ENCODE data around the gene PBX2. TPM values are rescaled to one million over a fixed set of nuclear protein-coding genes. Genes with fewer than 3 reads are reported as not detected.

The PBX2 gene
- total RNA-seq, 1 experiment from 2014 or later, result 51.7 TPM

DNA sequence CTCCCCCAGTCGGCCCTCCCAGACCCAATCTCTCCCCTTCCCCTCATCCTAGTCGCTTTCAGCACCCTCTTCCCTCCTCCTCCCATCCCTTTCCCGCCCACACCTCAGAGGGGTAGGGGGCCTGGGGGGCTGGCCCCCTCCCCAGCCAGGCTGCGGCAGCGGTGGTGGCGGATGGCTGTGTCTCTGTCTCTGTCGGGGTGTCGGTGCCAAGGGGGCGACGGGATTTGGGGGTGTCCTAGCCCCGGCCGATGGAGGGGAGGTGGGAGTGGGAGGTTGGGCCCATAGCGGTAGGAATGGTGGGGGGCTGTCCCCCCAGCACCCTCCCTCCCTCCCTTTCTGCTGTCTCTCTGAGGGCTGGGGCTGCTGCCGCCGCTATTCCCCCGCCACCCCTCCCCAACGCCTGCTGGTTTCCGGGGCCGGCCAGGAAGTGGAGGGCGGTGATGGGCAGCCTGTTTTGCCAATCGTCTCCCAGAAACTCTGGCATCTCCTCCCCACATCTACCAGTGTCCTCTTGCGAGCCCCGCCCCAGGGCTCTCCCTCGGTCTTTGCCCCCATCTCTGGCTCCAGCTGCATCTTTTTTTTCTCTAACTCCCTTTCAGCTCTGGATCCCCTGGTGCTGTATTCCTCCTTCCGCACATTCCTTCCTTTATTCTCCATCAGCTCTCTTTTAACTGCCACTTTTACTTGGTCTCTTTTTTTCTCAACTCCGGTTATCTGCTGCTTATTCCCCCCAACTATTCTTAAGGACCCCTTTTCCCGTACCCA is 14.1 kb downstream of the PBX2 start, which contains the start of gene AGPAT1:
Gene AGPAT1, minus strand, starts transcription at position 374 of the 765 bp plus-strand sequence. CDS start 4,588 bp downstream, outside the sequence.
- peak within 1 kb of the TSS; percentile 98 for H3K9ac ChIP-seq (ENCODE audit: low read length)
- peak within 1 kb of the TSS; percentile 79 for H3K4me2 ChIP-seq (ENCODE audit: low read depth, low read length, poor library complexity, severe bottlenecking)
- H3K9me2 ChIP-seq (replicated peaks; ENCODE audit: insufficient read depth, low read length), result no peaks in the 10 kb centered on the region
- H3K27ac ChIP-seq (ENCODE audit: low read length), result peak within 1 kb of the TSS; percentile 66
- H4K20me1 ChIP-seq (ENCODE audit: insufficient read depth, low read depth, low read length), result no peaks in the 10 kb centered on the region
- H3K9me3 ChIP-seq (ENCODE audit: low read length), result no peaks in the 10 kb centered on the region
- H3K36me3 ChIP-seq (ENCODE audit: insufficient read depth, low read length), result no peaks in the 10 kb centered on the region; the same call in 1 of the 2 replicates
- H3K79me2 ChIP-seq (ENCODE audit: low read length), result peaks cover 61% of the 10 kb centered on the region
- peaks cover 51% of the 10 kb centered on the region for H3K4me1 ChIP-seq (ENCODE audit: low read length)
- DNase-seq, result peak; percentile 98
- H3K4me3 ChIP-seq (ENCODE audit: low read length), result peak within 1 kb of the TSS; percentile 94
- no peaks in the 10 kb centered on the region for H3K27me3 ChIP-seq (ENCODE audit: low read length)
- no peak within 1 kb of the TSS for H2AFZ ChIP-seq (ENCODE audit: low read length)

DNA sequence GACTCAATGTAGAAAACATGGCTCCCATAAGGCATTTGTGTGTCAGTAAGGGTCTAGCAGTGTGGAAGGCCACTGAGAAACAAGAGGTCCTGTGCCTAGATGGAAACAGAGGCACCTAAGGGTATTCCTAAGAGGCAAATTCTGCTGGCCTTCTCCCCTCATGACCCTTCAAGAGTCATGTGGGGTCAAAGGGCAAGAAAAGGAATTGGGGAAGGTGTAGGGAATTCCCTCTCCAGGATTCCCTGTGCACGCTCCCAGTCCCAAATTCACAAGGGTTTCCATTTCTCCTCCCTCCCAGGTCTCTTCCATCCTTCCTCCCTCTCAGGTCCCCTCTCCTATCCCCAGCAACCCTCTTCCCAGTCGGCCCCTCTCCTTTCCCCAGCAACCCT is 14.7 kb downstream of the PBX2 start:
- peak; percentile 56 for DNase-seq

DNA sequence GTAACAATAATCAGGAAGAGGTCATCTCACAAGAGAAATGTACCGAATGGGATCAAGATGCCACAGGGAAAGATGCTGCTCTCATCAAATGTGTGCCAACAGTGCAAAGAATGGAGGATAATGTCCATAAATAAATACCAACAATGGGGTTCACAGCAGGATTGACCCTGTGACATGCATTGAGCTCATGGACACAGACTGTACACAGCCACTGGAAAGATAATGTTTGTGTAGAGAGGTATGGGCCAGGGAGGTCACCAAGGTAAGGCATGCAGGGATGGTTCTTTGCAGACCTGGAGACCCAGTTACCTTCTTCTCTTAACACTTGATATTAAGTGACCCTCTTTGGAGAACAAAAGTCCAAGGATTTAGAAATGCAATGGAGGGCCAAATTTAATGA is 15.6 kb downstream of the PBX2 start:
- Histone ChIP-seq H4K20me1 (ENCODE audit: insufficient read depth, low read depth, low read length) (no peaks in the 10 kb centered on the region), H3K9me2 (replicated peaks; ENCODE audit: insufficient read depth, low read length) (no peaks in the 10 kb centered on the region), H3K27me3 (ENCODE audit: low read length) (no peaks in the 10 kb centered on the region), H3K79me2 (ENCODE audit: low read length) (peaks cover 52% of the 10 kb centered on the region), H3K9ac (ENCODE audit: low read length) (peak overlapping the region; percentile 98), H3K4me1 (ENCODE audit: low read length) (peaks cover 39% of the 10 kb centered on the region), H3K9me3 (ENCODE audit: low read length) (no peaks in the 10 kb centered on the region), H3K4me2 (ENCODE audit: low read depth, low read length, poor library complexity, severe bottlenecking) (peak overlapping the region; percentile 79), H3K4me3 (ENCODE audit: low read length) (peak overlapping the region; percentile 94), H3K27ac (ENCODE audit: low read length) (no peak overlapping the region), H2AFZ (ENCODE audit: low read length) (no peak overlapping the region), H3K36me3 (ENCODE audit: insufficient read depth, low read length) (no peaks in the 10 kb centered on the region)
- DNase-seq, result no peak

More for the DNA sequence above, 14.7 kb downstream of the PBX2 start:
- Histone ChIP-seq H4K20me1 (ENCODE audit: insufficient read depth, low read depth, low read length) (no peaks in the 10 kb centered on the region), H3K9ac (ENCODE audit: low read length) (peak overlapping the region; percentile 98), H3K4me1 (ENCODE audit: low read length) (peaks cover 48% of the 10 kb centered on the region), H3K9me3 (ENCODE audit: low read length) (no peaks in the 10 kb centered on the region), H3K36me3 (ENCODE audit: insufficient read depth, low read length) (no peaks in the 10 kb centered on the region), H3K9me2 (replicated peaks; ENCODE audit: insufficient read depth, low read length) (no peaks in the 10 kb centered on the region), H2AFZ (ENCODE audit: low read length) (no peak overlapping the region), H3K27me3 (ENCODE audit: low read length) (no peaks in the 10 kb centered on the region), H3K4me2 (ENCODE audit: low read depth, low read length, poor library complexity, severe bottlenecking) (peak overlapping the region; percentile 79), H3K79me2 (ENCODE audit: low read length) (peaks cover 61% of the 10 kb centered on the region), H3K27ac (ENCODE audit: low read length) (peak overlapping the region; percentile 34; the same call in 1 of the 2 replicates), H3K4me3 (ENCODE audit: low read length) (peak overlapping the region; percentile 94)

DNA sequence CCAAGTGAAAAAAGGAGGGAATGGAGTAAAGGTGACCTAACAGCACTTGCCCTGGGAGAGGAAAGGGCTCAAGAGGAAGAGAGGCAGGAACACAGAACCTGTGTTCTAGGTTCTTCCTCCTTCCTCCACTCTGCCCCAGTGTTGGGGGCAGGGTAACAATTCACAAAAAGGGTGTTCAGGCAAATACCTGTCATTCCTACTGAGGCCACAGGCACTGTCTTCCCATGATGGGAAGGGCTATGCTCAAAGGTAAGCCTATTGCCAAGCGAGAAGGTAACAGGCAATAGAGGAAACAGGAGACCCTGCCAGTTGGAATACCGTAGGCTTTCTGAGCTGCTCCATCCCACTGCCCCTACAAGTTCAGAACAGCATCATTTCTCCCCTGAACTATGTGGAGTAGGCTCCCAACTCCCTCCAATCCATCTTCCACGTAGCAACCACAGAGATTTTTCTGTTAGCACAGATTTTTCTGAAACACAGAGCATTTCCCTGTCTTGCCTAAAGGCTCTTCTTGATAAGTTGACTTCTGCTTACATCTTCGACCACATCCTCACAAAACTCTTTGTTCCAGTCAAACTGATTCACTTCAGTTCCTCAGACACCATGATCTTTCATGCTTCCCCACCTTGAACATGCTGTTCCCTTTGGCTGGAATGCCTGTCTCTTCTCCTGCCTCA is 16.8 kb downstream of the PBX2 start:
- peaks cover 43% of the 10 kb centered on the region for H3K79me2 ChIP-seq (ENCODE audit: low read length)
- no peak for DNase-seq
- no peaks in the 10 kb centered on the region for H4K20me1 ChIP-seq (ENCODE audit: insufficient read depth, low read depth, low read length)
- no peaks in the 10 kb centered on the region for H3K9me3 ChIP-seq (ENCODE audit: low read length)
- no peak overlapping the region for H3K9ac ChIP-seq (ENCODE audit: low read length)
- no peak overlapping the region for H2AFZ ChIP-seq (ENCODE audit: low read length)
- H3K27ac ChIP-seq (ENCODE audit: low read length), result no peak overlapping the region
- peaks cover 46% of the 10 kb centered on the region for H3K4me1 ChIP-seq (ENCODE audit: low read length)
- no peak overlapping the region for H3K4me3 ChIP-seq (ENCODE audit: low read length)
- H3K4me2 ChIP-seq (ENCODE audit: low read depth, low read length, poor library complexity, severe bottlenecking), result no peak overlapping the region
- H3K27me3 ChIP-seq (ENCODE audit: low read length), result no peaks in the 10 kb centered on the region
- no peaks in the 10 kb centered on the region for H3K9me2 ChIP-seq (replicated peaks; ENCODE audit: insufficient read depth, low read length)
- peaks cover 7% of the 10 kb centered on the region; the same call in 1 of the 2 replicates for H3K36me3 ChIP-seq (ENCODE audit: insufficient read depth, low read length)

DNA sequence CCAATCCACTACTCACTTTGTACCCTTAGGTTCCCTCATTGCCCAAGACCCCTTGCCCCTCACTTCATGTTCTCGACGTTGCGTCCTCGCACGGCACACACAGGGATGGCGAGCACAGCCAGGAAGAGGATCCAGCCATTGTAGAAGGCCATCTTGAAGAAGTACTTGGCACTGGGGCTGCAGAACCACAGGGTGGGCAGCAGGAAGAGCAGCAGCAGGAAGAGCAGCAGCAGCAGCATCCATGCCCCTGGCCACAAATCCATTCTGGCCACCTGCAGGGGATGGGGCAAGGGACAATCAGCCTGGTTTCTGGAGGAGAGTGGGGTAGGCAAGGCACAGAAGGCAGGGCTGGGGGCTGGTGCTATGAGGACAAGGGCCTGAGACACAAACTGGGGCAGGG is 18.8 kb downstream of the PBX2 start:
- Histone ChIP-seq H3K9me3 (ENCODE audit: low read length) (no peaks in the 10 kb centered on the region), H3K4me1 (ENCODE audit: low read length) (peaks cover 34% of the 10 kb centered on the region), H3K4me3 (ENCODE audit: low read length) (no peak overlapping the region), H2AFZ (ENCODE audit: low read length) (no peak overlapping the region), H3K36me3 (ENCODE audit: insufficient read depth, low read length) (peaks cover 7% of the 10 kb centered on the region; the same call in 1 of the 2 replicates), H3K27ac (ENCODE audit: low read length) (no peak overlapping the region), H3K79me2 (ENCODE audit: low read length) (peaks cover 39% of the 10 kb centered on the region), H3K9ac (ENCODE audit: low read length) (no peak overlapping the region), H3K9me2 (replicated peaks; ENCODE audit: insufficient read depth, low read length) (no peaks in the 10 kb centered on the region), H3K27me3 (ENCODE audit: low read length) (no peaks in the 10 kb centered on the region), H3K4me2 (ENCODE audit: low read depth, low read length, poor library complexity, severe bottlenecking) (no peak overlapping the region), H4K20me1 (ENCODE audit: insufficient read depth, low read depth, low read length) (no peaks in the 10 kb centered on the region)
- DNase-seq, result no peak

DNA sequence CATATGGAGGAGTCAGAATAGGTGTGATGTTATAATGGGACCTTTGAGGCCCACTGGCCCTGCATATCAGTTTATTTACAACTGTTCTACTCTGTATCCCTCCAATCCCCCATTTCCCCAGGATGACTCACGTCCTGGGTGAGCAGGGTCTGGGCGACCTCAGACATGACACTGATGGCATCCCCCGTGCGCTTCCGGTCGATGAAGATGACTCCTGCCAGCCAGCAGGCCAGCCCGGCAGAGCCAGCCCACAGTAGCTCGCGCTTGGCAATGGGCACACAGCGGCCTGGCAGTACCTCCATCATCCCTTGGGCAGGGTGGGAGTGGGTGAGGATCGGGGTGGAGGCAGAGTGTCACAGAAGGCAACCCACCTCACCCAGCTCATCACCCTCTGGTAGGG is 19.7 kb downstream of the PBX2 start:
- Histone ChIP-seq H2AFZ (ENCODE audit: low read length) (no peak overlapping the region), H3K9ac (ENCODE audit: low read length) (no peak overlapping the region), H4K20me1 (ENCODE audit: insufficient read depth, low read depth, low read length) (no peaks in the 10 kb centered on the region), H3K4me3 (ENCODE audit: low read length) (no peak overlapping the region), H3K9me3 (ENCODE audit: low read length) (no peaks in the 10 kb centered on the region), H3K4me2 (ENCODE audit: low read depth, low read length, poor library complexity, severe bottlenecking) (no peak overlapping the region), H3K4me1 (ENCODE audit: low read length) (peaks cover 33% of the 10 kb centered on the region), H3K36me3 (ENCODE audit: insufficient read depth, low read length) (peaks cover 7% of the 10 kb centered on the region; the same call in 1 of the 2 replicates), H3K9me2 (replicated peaks; ENCODE audit: insufficient read depth, low read length) (no peaks in the 10 kb centered on the region), H3K27ac (ENCODE audit: low read length) (no peak overlapping the region), H3K79me2 (ENCODE audit: low read length) (peaks cover 33% of the 10 kb centered on the region), H3K27me3 (ENCODE audit: low read length) (no peaks in the 10 kb centered on the region)
- DNase-seq, result no peak

DNA sequence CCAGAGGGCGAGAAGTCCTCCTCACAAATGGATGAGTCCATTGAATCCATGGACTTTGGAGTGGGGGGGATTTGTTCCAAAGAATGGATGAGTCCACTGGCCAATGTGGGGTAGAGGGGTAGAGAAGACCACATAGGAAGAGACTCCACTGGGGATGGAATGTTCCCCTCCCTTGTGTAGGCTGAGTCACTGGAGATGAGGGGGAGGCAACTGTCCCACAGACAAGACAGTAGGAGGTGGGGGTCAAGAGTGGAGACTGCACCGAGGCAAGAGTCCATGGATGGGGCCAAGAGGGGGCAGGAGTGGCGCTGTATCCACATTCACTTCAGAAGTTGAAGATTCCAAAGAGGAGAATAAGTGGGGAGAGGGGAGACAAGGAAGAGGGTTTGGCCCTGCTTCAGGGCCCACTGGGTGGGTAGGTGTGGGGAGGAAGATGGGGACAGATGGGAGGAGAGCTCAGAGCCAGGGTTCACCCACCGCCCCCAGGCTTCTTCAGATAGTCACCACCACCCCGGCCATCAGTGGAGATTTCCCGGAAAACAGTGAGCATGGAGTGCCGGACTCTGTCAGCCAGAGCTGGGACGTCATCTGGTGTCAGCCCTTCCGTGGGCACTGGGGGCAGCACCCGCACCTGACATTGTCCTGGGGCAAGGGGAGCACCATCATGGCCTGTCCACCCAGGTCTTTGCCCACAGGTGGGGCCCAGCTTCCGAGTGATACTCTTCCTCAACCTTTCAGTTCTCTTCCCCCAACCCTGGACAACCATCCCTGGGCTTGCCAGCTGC is 21.0 kb downstream of the PBX2 start:
- Histone ChIP-seq H3K4me1 (ENCODE audit: low read length) (peaks cover 20% of the 10 kb centered on the region), H3K4me3 (ENCODE audit: low read length) (no peak overlapping the region), H3K9ac (ENCODE audit: low read length) (no peak overlapping the region; the same call in 1 of the 2 replicates), H3K36me3 (ENCODE audit: insufficient read depth, low read length) (peaks cover 7% of the 10 kb centered on the region; the same call in 1 of the 2 replicates), H3K9me3 (ENCODE audit: low read length) (no peaks in the 10 kb centered on the region), H3K4me2 (ENCODE audit: low read depth, low read length, poor library complexity, severe bottlenecking) (no peak overlapping the region), H2AFZ (ENCODE audit: low read length) (no peak overlapping the region), H3K27ac (ENCODE audit: low read length) (peak overlapping the region; percentile 39; the same call in 1 of the 2 replicates), H3K27me3 (ENCODE audit: low read length) (no peaks in the 10 kb centered on the region), H4K20me1 (ENCODE audit: insufficient read depth, low read depth, low read length) (no peaks in the 10 kb centered on the region), H3K79me2 (ENCODE audit: low read length) (peaks cover 20% of the 10 kb centered on the region), H3K9me2 (replicated peaks; ENCODE audit: insufficient read depth, low read length) (no peaks in the 10 kb centered on the region)
- DNase-seq, result no peak

Measured in Karpas-422 (cell line).